Esophagus squamous epithelium (tissue), 5 donors: ENCODE data around the gene NCOA5. TPM values are rescaled to one million over a fixed set of nuclear protein-coding genes. Genes with fewer than 3 reads are reported as not detected.

ENCODE experiments used
- DNase-seq: peaks from one replicate; lab custom pipeline; 2025; lab: John Stamatoyannopoulos, UW
- H3K27ac ChIP-seq, 4 donors: fragments of 200-600 bp; sonication (generic); one replicate each; pipeline ENCODE4 v1.5.1; 2016 to 2019; ENCODE audit warnings: mild to moderate bottlenecking in 1 of 4
- H3K27me3 ChIP-seq, 4 donors: fragments of 200-600 bp; sonication (generic); 1 replicate in 3 of 4; 2 replicates in 1 of 4; pipeline versions ENCODE4 v1.5.1 to v1.6.0; 2017 to 2021; ENCODE audit warnings: antibody characterized with exemption in 1 of 4
- H3K36me3 ChIP-seq, 3 donors: fragments of 200-600 bp; sonication (generic); one replicate each; pipeline ENCODE4 v1.5.1; 2016 to 2019
- H3K4me1 ChIP-seq, 3 donors: fragments of 200-600 bp; sonication (generic); one replicate each; pipeline ENCODE4 v1.5.1; 2017 to 2019
- H3K4me3 ChIP-seq, 4 donors: fragments of 200-600 bp; sonication (generic); 1 replicate in 3 of 4; 2 replicates in 1 of 4; pipeline ENCODE4 v1.5.1; 2016 to 2019; ENCODE audit warnings: mild to moderate bottlenecking in 2 of 4, moderate library complexity in 1 of 4
- H3K9me3 ChIP-seq, 3 donors: fragments of 200-600 bp; sonication (generic); one replicate each; pipeline ENCODE4 v1.5.1; 2016 to 2019
- POLR2A ChIP-seq, 4 donors: fragments of 450-650 bp; IDR thresholded peaks; one replicate each; pipeline ENCODE4 v1.6.1; 2017; ENCODE audit warnings: antibody characterized with exemption in 4 of 4, mild to moderate bottlenecking in 4 of 4, moderate library complexity in 3 of 4
- whole genome bisulfite sequencing, 2 donors: methylation state at CpG; one replicate each; pipeline ENCODE4 v1.1.5; 2018; 5-methylcytosine and 5-hydroxymethylcytosine counted together
- intact Hi-C: fragments of 100-400 bp; cut with DNase I; formaldehyde crosslinking; loops from one replicate; pipeline ENCODE4 v1.15.0; 2022
- total RNA-seq, 4 donors: library from RNA; depleted of rRNA; stranded (reverse); fragments of >200 nt; gene quantifications; one replicate each; pipeline ENCODE4 v1.1.0, GENCODE V29; 2016
- TF ChIP-seq, protein P1 (sequence below), 6 experiments: fragments of 450-650 bp in 4 of 6; fragments of 200-600 bp in 2 of 6; sonication (generic) in 2 of 6; IDR thresholded peaks; one replicate each; pipeline ENCODE4 v1.5.1; 2016 to 2019; ENCODE audit warnings: antibody characterized with exemption in 6 of 6, mild to moderate bottlenecking in 4 of 6, moderate library complexity in 4 of 6
- donor health status: DM: yes; HTN: yes; CAD: no.

Gene NCOA5
- total RNA-seq, 4 donors from 2014 or later, result 20.7 to 29.8 (median 22.3) TPM

DNA sequence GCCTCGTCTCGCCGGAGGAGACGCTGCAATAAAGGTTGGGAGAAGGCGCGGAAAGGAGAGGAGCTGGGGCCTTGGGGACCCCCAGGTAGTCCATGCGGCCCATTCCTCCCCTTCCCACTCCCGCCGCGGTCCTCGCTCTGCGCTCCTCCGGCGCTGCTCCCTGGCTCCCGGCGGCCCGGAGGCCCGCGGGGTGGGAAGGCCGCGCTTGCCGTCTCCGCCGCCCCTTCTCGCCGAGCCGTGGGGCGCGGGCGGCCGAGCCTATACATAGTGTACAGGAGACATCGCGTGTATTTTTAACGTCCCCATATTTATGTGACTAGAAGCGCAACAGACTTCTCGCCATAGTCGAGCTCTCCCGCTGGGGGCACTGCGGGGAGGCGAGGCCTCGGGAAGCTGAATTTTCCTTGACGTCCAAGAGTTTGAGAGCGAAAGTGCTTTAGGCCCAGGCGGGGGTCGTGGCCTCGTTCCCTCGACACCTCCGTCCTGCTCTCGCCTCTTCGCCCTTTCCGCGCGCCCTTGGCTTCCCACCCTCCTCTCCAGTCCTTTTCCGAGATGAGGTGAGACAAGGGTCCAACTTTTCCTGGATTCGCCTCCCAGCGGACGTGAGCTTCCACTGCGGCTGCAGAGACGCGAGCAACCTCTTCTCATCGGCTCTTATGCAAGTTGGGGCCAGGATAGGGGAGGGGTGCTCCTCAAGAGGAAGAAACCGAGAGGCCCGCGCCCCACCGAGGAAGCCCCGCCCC, 31.7 kb downstream of the NCOA5 start:
- WGBS, 2 donors, result 2 to 41% methylated on average over 8 to 14 of the region's 66 CpGs
- no peak for DNase-seq
- Histone ChIP-seq H3K9me3 (no peaks in the 10 kb centered on the region), H3K27me3 (peaks cover 0 to 51% (median 0%) of the 10 kb centered on the region in 4 donors), H3K27ac (no peak overlapping the region), H3K4me3 (peak overlapping the region in 3 of 4 donors; percentile 17 to 54 (median 26)), H3K4me1 (peaks cover 17 to 44% (median 25%) of the 10 kb centered on the region in 3 donors), H3K36me3 (peaks cover 7 to 35% (median 12%) of the 10 kb centered on the region in 3 donors)
- TF ChIP-seq POLR2A (IDR thresholded peaks at IDR 0.05), result no peak
- TF ChIP-seq, protein P1, sequence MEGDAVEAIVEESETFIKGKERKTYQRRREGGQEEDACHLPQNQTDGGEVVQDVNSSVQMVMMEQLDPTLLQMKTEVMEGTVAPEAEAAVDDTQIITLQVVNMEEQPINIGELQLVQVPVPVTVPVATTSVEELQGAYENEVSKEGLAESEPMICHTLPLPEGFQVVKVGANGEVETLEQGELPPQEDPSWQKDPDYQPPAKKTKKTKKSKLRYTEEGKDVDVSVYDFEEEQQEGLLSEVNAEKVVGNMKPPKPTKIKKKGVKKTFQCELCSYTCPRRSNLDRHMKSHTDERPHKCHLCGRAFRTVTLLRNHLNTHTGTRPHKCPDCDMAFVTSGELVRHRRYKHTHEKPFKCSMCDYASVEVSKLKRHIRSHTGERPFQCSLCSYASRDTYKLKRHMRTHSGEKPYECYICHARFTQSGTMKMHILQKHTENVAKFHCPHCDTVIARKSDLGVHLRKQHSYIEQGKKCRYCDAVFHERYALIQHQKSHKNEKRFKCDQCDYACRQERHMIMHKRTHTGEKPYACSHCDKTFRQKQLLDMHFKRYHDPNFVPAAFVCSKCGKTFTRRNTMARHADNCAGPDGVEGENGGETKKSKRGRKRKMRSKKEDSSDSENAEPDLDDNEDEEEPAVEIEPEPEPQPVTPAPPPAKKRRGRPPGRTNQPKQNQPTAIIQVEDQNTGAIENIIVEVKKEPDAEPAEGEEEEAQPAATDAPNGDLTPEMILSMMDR (IDR thresholded peaks at IDR 0.05), result peak in 3 of 6 experiments; percentile 11 to 39 (median 20)
- intact Hi-C loops, result no loop called here

DNA sequence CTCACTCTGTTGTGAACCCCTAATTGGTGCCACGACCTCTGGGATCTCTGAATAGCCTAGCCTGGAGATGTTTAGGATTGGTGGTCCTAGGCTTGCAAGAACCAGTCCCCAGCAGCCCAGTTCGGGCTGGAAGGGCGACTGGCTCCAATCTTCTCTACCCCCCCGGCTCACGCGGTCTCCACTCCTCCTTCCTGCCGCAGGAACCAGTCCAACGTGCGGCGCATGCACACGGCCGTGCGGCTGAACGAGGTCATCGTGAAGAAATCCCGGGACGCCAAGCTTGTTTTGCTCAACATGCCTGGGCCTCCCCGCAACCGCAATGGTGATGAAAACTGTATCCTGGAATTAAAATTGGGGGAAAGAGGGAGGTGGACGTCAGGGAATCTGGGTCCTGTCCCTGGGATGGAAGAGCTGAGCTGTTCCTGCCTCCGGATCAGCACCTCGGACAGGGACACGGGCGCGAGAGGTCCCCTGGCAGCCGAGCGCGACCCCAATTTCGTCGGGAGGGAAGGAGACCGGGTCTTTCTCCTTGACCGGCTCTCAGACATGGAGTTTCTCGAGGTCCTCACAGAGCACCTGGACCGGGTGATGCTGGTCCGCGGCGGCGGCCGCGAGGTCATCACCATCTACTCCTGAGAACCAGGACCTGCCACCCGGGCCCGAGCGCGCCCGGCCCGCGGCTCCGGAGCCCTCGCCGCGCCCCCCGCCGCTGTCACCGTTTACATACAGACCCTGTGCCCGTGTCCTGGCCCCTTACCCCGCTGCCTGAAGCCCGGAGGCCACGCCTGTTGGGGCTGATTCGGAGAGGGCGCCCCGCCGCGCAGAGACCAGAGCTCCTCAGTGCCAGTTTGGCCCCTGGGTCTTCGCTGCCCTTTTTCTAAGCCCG, 32.5 kb downstream of the NCOA5 start:
- no peak overlapping the region for H3K27ac ChIP-seq
- TF ChIP-seq, protein P1 (IDR thresholded peaks at IDR 0.05), result no peak
- no peak for TF ChIP-seq POLR2A (IDR thresholded peaks at IDR 0.05)
- H3K36me3 ChIP-seq, result peaks cover 0 to 27% (median 4%) of the 10 kb centered on the region in 3 donors
- peak overlapping the region in 2 of 4 donors; percentile 26 to 54 for H3K4me3 ChIP-seq
- no peaks in the 10 kb centered on the region for H3K9me3 ChIP-seq
- DNase-seq, result no peak
- peaks cover 17 to 44% (median 25%) of the 10 kb centered on the region in 3 donors for H3K4me1 ChIP-seq
- peaks cover 0 to 58% (median 0%) of the 10 kb centered on the region in 4 donors for H3K27me3 ChIP-seq
- 37 to 42% methylated on average over 7 to 21 of the region's 65 CpGs for WGBS, 2 donors
- intact Hi-C loops, result no loop called here

DNA sequence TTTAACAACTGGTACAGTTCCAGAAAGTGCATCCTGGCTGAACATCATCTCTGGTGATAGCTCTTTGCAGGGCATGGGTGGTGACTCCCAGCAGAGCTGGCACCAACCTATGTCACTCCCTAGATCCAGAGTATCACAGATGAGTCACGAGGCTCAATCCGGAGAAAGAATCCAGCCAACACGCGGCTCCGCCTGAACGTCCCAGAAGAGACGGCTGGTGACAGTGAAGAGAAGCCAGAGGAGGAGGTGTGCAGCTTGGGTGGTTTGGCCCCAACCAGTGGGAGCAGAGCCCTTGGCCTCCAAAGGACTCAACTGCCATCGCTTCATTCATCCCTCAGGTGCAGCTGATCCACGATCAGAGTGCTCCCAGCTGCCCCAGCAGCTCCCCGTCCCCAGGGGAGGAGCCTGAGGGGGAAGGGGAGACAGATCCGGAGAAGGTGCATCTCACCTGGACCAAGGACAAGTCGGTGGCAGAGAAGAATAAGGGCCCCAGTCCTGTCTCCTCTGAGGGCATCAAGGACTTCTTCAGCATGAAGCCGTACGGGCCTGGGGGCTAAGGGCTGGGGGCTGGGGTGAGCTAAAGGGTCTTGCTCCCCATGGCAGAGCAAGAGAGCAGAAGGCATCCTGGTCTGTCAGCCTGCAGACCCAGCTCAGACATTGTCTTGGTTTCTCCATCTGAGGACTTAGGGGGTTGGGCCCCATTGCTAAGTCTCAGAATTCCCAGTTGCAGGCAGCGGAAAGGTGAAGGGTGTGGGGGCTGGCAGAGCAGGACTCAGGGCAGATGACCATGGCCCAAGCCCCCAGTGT, 33.5 kb downstream of the NCOA5 start:
- no peak for DNase-seq
- no peaks in the 10 kb centered on the region for H3K9me3 ChIP-seq
- H3K4me3 ChIP-seq, result no peak overlapping the region
- intact Hi-C loops, result no loop called here
- no peak for TF ChIP-seq POLR2A (IDR thresholded peaks at IDR 0.05)
- TF ChIP-seq, protein P1 (IDR thresholded peaks at IDR 0.05), result no peak
- H3K27ac ChIP-seq, result no peak overlapping the region
- H3K4me1 ChIP-seq, result peaks cover 17 to 37% (median 25%) of the 10 kb centered on the region in 3 donors
- H3K27me3 ChIP-seq, result peaks cover 0 to 68% (median 0%) of the 10 kb centered on the region in 4 donors
- 70 to 79% methylated on average over 10 to 15 of the region's 15 CpGs for WGBS, 2 donors
- H3K36me3 ChIP-seq, result peaks cover 0 to 17% (median 0%) of the 10 kb centered on the region in 3 donors

DNA sequence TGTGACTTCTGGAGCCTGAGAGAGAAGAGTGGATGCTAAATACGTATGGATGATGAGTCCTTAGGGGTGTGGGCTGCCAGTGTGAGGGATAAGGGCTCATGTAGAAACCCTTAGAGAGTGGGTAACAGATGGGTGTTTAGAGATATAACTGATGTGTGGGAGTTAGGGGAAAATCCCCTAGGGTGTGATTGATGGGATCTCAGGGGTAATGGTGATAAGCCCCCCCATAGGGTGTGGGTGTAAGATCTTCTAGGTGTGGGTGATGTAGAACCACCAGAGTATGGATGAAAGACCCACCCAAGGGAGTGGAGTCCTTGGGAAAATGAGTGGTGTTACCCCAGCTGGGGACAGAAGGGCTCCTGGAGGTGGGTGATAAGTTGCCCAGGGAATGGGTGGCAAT, 34.5 kb downstream of the NCOA5 start:
- H3K9me3 ChIP-seq, result no peaks in the 10 kb centered on the region
- intact Hi-C loops, result no loop called here
- no peak for TF ChIP-seq POLR2A (IDR thresholded peaks at IDR 0.05)
- TF ChIP-seq, protein P1 (IDR thresholded peaks at IDR 0.05), result no peak
- no peak overlapping the region for H3K4me3 ChIP-seq
- H3K4me1 ChIP-seq, result peaks cover 17 to 28% (median 17%) of the 10 kb centered on the region in 3 donors
- no peak for DNase-seq
- no peak overlapping the region for H3K27ac ChIP-seq
- peaks cover 0 to 75% (median 0%) of the 10 kb centered on the region in 4 donors for H3K27me3 ChIP-seq
- H3K36me3 ChIP-seq, result peaks cover 0 to 7% (median 0%) of the 10 kb centered on the region in 3 donors
- WGBS, 2 donors, result 0 to 57% methylated on average over 1 of the region's 1 CpG
